ENCODE measurements around the gene FGF3.

FGF3 gene

DNA sequence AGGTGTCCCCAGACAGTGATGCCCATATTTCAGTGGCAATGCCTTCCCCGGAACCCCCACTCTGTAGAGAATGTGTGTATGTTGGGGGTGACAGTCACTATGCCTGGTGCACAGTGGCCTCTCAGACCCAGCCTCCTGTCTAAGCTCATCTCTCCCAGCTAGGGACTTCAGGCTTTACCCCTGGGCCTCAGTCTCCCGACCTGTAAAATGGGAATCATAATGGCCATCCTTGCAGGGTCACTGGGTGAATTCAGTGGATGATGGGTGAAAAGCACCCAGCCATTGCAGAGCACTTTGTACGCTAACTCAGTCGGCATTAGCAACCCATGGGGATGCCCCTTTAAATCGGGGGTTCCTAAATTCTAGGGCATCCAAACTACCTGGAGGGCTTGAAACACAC is 18.9 kb downstream of the FGF3 start:
- no peak overlapping the region for H3K27ac ChIP-seq (ENCODE audit: low read length)
- H3K4me1 ChIP-seq (ENCODE audit: control insufficient read depth in 1 of 2, insufficient read depth in 2 of 2, low read length in 2 of 2): no peaks in the 10 kb centered on the region
- no peak overlapping the region for H3K4me3 ChIP-seq (ENCODE audit: low read depth in 1 of 2, low read length in 2 of 2)
- H3K27me3 ChIP-seq (ENCODE audit: low read depth, low read length): no peaks in the 10 kb centered on the region
- peaks cover 0 to 5% of the 10 kb centered on the region in 2 donors for H3K9me3 ChIP-seq (ENCODE audit: control insufficient read depth in 1 of 2, low read length in 2 of 2)
- no peaks in the 10 kb centered on the region for H3K36me3 ChIP-seq (ENCODE audit: control insufficient read depth in 1 of 2, insufficient read depth in 2 of 2, low read length in 2 of 2)

- no peaks in the 10 kb centered on the region for H3K4me1 ChIP-seq (ENCODE audit: control insufficient read depth in 1 of 2, insufficient read depth in 2 of 2, low read length in 2 of 2)
- no peaks in the 10 kb centered on the region for H3K27me3 ChIP-seq (ENCODE audit: low read depth, low read length)
- peaks cover 0 to 5% of the 10 kb centered on the region in 2 donors for H3K9me3 ChIP-seq (ENCODE audit: control insufficient read depth in 1 of 2, low read length in 2 of 2)
- no peak overlapping the region for H3K4me3 ChIP-seq (ENCODE audit: low read depth in 1 of 2, low read length in 2 of 2)
- H3K27ac ChIP-seq (ENCODE audit: low read length): no peak overlapping the region
- H3K36me3 ChIP-seq (ENCODE audit: control insufficient read depth in 1 of 2, insufficient read depth in 2 of 2, low read length in 2 of 2): no peaks in the 10 kb centered on the region
Measured at GRCh38 chr11:69799582-69799981, 19.6 kb downstream of the FGF3 start.

DNA sequence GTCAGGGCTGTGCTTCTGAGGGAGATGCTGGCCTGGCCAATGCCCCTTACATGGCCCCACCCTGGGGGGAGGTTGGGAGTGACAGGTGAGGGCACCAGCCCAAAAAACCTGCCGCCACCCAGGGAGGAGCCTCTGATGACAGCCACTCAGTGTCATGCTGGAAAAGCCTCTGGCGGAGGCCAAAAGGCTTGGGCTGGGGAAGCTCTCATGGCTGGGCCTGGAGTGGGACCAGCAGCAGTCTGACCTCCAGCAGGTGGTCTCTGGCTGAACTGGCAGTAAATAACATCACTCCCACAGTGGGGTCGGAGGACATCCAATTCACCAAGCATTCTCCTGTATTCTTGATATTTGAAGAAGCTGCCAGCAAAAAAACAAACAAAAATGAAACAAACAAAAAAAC is 20.1 kb downstream of the FGF3 start:
- H3K27me3 ChIP-seq (ENCODE audit: low read depth, low read length): no peaks in the 10 kb centered on the region
- H3K4me3 ChIP-seq (ENCODE audit: low read depth in 1 of 2, low read length in 2 of 2): no peak overlapping the region
- H3K9me3 ChIP-seq (ENCODE audit: control insufficient read depth in 1 of 2, low read length in 2 of 2): peaks cover 0 to 5% of the 10 kb centered on the region in 2 donors
- no peak overlapping the region for H3K27ac ChIP-seq (ENCODE audit: low read length)
- no peaks in the 10 kb centered on the region for H3K4me1 ChIP-seq (ENCODE audit: control insufficient read depth in 1 of 2, insufficient read depth in 2 of 2, low read length in 2 of 2)
- no peaks in the 10 kb centered on the region for H3K36me3 ChIP-seq (ENCODE audit: control insufficient read depth in 1 of 2, insufficient read depth in 2 of 2, low read length in 2 of 2)

DNA sequence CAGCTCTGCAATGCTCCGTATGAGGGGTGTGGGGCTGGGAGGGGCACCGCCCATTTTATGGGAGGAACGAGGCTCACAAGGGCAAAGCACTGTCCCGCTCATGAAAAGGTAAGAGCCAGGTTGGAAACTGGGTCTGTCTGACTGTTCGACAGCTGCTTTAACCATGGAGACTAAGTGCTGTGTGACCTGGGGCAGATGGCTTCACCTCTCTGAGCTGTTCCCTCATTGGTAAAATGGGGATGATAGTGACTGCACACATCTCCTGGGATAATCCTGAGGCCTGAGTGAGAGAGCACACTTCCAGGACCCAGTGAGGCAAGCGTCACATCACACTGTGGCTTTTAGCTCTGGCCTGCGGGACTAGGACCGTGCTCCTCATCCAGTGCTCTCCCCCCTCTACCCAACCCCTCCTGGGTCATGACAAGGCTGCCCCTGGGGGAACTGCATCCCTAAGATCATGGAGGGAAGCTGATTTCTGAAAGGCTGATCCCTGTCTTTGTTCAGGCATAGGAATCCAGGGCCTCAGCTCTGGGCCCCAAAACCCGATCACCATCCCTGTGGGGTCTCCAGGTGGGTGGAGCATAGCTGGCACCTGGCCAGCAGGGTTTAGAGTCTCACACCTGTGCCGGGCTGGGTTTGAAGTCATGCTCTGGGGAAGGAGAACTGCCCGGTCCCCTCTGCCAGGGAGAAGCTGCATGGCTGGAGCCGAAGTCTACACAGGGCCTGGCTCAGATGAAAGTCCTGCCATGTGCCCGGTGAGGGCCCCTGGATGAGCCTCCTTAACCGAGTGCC is 21.3 kb downstream of the FGF3 start:
- no peak overlapping the region for H3K27ac ChIP-seq (ENCODE audit: low read length)
- H3K4me3 ChIP-seq (ENCODE audit: low read depth in 1 of 2, low read length in 2 of 2): no peak overlapping the region
- H3K27me3 ChIP-seq (ENCODE audit: low read depth, low read length): no peaks in the 10 kb centered on the region
- H3K4me1 ChIP-seq (ENCODE audit: control insufficient read depth in 1 of 2, insufficient read depth in 2 of 2, low read length in 2 of 2): no peaks in the 10 kb centered on the region
- no peaks in the 10 kb centered on the region for H3K36me3 ChIP-seq (ENCODE audit: control insufficient read depth in 1 of 2, insufficient read depth in 2 of 2, low read length in 2 of 2)
- H3K9me3 ChIP-seq (ENCODE audit: control insufficient read depth in 1 of 2, low read length in 2 of 2): peaks cover 0 to 5% of the 10 kb centered on the region in 2 donors

DNA sequence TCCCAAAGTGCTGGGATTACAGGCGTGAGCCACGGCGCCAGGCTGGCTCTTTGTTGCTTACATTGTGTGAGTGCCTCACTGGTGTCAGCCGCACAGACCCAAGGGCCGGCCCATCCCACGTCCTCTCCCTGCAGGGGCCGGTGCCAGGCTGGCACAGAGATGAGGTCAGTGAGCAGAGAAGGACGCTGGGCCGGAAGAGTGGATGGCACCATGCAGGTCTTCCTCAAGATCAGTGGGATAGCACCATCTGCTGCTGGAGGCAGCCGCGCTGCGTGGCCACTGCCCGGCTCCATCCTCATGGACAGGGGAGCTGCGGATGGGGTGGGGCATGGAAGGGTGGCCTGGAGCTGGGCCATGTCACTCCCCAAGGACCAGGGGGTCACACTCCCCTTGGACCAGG is 22.1 kb downstream of the FGF3 start:
- Histone ChIP-seq H3K36me3 (ENCODE audit: control insufficient read depth in 1 of 2, insufficient read depth in 2 of 2, low read length in 2 of 2) (no peaks in the 10 kb centered on the region), H3K9me3 (ENCODE audit: control insufficient read depth in 1 of 2, low read length in 2 of 2) (peaks cover 0 to 5% of the 10 kb centered on the region in 2 donors), H3K27me3 (ENCODE audit: low read depth, low read length) (no peaks in the 10 kb centered on the region), H3K4me3 (ENCODE audit: low read depth in 1 of 2, low read length in 2 of 2) (no peak overlapping the region), H3K27ac (ENCODE audit: low read length) (no peak overlapping the region), H3K4me1 (ENCODE audit: control insufficient read depth in 1 of 2, insufficient read depth in 2 of 2, low read length in 2 of 2) (no peaks in the 10 kb centered on the region)

DNA sequence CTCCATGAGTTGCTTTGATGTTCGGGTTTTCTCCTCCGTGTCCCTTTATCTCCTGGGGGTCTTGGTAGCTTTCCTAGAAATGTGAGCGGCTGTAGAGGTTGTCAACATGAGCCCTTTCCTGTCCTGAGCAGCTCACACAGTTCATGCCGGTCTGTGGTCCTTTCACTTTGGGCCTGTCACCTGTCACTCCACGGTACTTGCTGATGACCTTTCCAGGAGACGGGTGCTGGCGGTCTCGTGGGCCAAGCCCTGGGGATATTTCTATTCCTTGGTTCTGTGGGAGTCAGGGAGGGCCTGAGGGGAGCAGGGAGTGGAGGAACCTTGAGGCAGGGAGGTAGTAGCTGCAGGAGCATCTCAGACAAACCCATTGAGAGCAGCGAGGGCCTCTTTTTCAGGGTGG is 23.2 kb downstream of the FGF3 start:
- no peaks in the 10 kb centered on the region for H3K27me3 ChIP-seq (ENCODE audit: low read depth, low read length)
- no peaks in the 10 kb centered on the region for H3K36me3 ChIP-seq (ENCODE audit: control insufficient read depth in 1 of 2, insufficient read depth in 2 of 2, low read length in 2 of 2)
- H3K4me1 ChIP-seq (ENCODE audit: control insufficient read depth in 1 of 2, insufficient read depth in 2 of 2, low read length in 2 of 2): no peaks in the 10 kb centered on the region
- no peak overlapping the region for H3K4me3 ChIP-seq (ENCODE audit: low read depth in 1 of 2, low read length in 2 of 2)
- H3K27ac ChIP-seq (ENCODE audit: low read length): no peak overlapping the region
- H3K9me3 ChIP-seq (ENCODE audit: control insufficient read depth in 1 of 2, low read length in 2 of 2): peaks cover 0 to 5% of the 10 kb centered on the region in 2 donors

- Histone ChIP-seq H3K4me3 (ENCODE audit: low read depth in 1 of 2, low read length in 2 of 2) (no peak overlapping the region), H3K9me3 (ENCODE audit: control insufficient read depth in 1 of 2, low read length in 2 of 2) (no peaks in the 10 kb centered on the region), H3K27ac (ENCODE audit: low read length) (peak overlapping the region; percentile 51), H3K4me1 (ENCODE audit: control insufficient read depth in 1 of 2, insufficient read depth in 2 of 2, low read length in 2 of 2) (no peaks in the 10 kb centered on the region), H3K36me3 (ENCODE audit: control insufficient read depth in 1 of 2, insufficient read depth in 2 of 2, low read length in 2 of 2) (no peaks in the 10 kb centered on the region), H3K27me3 (ENCODE audit: low read depth, low read length) (no peaks in the 10 kb centered on the region)
Measured at GRCh38 chr11:69791276-69792180, 27.7 kb downstream of the FGF3 start.

- no peaks in the 10 kb centered on the region for H3K27me3 ChIP-seq (ENCODE audit: low read depth, low read length)
- H3K36me3 ChIP-seq (ENCODE audit: control insufficient read depth in 1 of 2, insufficient read depth in 2 of 2, low read length in 2 of 2): no peaks in the 10 kb centered on the region
- H3K4me1 ChIP-seq (ENCODE audit: control insufficient read depth in 1 of 2, insufficient read depth in 2 of 2, low read length in 2 of 2): no peaks in the 10 kb centered on the region
- H3K9me3 ChIP-seq (ENCODE audit: control insufficient read depth in 1 of 2, low read length in 2 of 2): no peaks in the 10 kb centered on the region
- no peak overlapping the region for H3K4me3 ChIP-seq (ENCODE audit: low read depth in 1 of 2, low read length in 2 of 2)
- no peak overlapping the region for H3K27ac ChIP-seq (ENCODE audit: low read length)
Measured at GRCh38 chr11:69788956-69789355, 30.3 kb downstream of the FGF3 start.

DNA sequence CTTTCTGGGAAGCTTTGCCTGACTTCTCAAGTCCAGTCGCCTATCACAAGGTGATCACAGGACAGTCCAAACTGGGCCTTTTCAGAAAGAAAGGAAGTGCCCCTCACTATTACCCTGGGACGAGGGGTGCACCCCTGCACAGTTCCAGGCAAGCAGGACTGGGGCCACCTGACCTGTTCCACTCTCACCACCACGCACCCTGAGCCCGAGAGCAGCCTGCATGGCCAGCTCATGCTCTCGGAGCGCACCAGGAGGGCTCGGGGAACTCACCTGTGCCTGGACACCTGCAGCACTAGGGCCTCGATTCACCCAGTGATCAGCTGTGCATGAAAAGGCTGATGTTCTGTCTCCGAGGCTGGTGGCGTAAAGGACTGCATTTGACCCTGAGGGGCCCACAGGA is 31.3 kb downstream of the FGF3 start:
- H3K36me3 ChIP-seq (ENCODE audit: control insufficient read depth in 1 of 2, insufficient read depth in 2 of 2, low read length in 2 of 2): no peaks in the 10 kb centered on the region
- no peak overlapping the region for H3K4me3 ChIP-seq (ENCODE audit: low read depth in 1 of 2, low read length in 2 of 2)
- no peak overlapping the region for H3K27ac ChIP-seq (ENCODE audit: low read length)
- no peaks in the 10 kb centered on the region for H3K4me1 ChIP-seq (ENCODE audit: control insufficient read depth in 1 of 2, insufficient read depth in 2 of 2, low read length in 2 of 2)
- no peaks in the 10 kb centered on the region for H3K9me3 ChIP-seq (ENCODE audit: control insufficient read depth in 1 of 2, low read length in 2 of 2)
- H3K27me3 ChIP-seq (ENCODE audit: low read depth, low read length): no peaks in the 10 kb centered on the region

GRCh38 chr11:69787457-69787856 is 31.8 kb downstream of the FGF3 start:
- H3K4me1 ChIP-seq (ENCODE audit: control insufficient read depth in 1 of 2, insufficient read depth in 2 of 2, low read length in 2 of 2): no peaks in the 10 kb centered on the region
- no peaks in the 10 kb centered on the region for H3K27me3 ChIP-seq (ENCODE audit: low read depth, low read length)
- no peaks in the 10 kb centered on the region for H3K36me3 ChIP-seq (ENCODE audit: control insufficient read depth in 1 of 2, insufficient read depth in 2 of 2, low read length in 2 of 2)
- no peak overlapping the region for H3K27ac ChIP-seq (ENCODE audit: low read length)
- no peaks in the 10 kb centered on the region for H3K9me3 ChIP-seq (ENCODE audit: control insufficient read depth in 1 of 2, low read length in 2 of 2)
- no peak overlapping the region for H3K4me3 ChIP-seq (ENCODE audit: low read depth in 1 of 2, low read length in 2 of 2)

GRCh38 chr11:69781241-69781640 is 38.0 kb downstream of the FGF3 start:
- peaks cover 5% of the 10 kb centered on the region for H3K27me3 ChIP-seq (ENCODE audit: low read depth, low read length)
- H3K27ac ChIP-seq (ENCODE audit: low read length): no peak overlapping the region
- no peaks in the 10 kb centered on the region for H3K9me3 ChIP-seq (ENCODE audit: control insufficient read depth in 1 of 2, low read length in 2 of 2)
- H3K36me3 ChIP-seq (ENCODE audit: control insufficient read depth in 1 of 2, insufficient read depth in 2 of 2, low read length in 2 of 2): no peaks in the 10 kb centered on the region
- H3K4me1 ChIP-seq (ENCODE audit: control insufficient read depth in 1 of 2, insufficient read depth in 2 of 2, low read length in 2 of 2): no peaks in the 10 kb centered on the region
- H3K4me3 ChIP-seq (ENCODE audit: low read depth in 1 of 2, low read length in 2 of 2): no peak overlapping the region
